Measurements from ENCODE around the gene GPR107. TPM values are rescaled to one million over a fixed set of nuclear protein-coding genes. Genes with fewer than 3 reads are reported as not detected.

The GPR107 gene
- polyA plus RNA-seq, 3 donors = 6.0 to 22.6 (median 6.0) TPM

GRCh38 chr9:130160862-130161470, 107.3 kb downstream of the GPR107 start:
- no peak for TF ChIP-seq CTCF (IDR thresholded peaks at IDR 0.05)
- Mint-ChIP-seq H3K36me3 (no peaks in the 10 kb centered on the region), H3K27ac (no peak overlapping the region), H3K27me3 (ENCODE audit: low read depth in 3 of 3) (peaks cover 3 to 12% (median 6%) of the 10 kb centered on the region in 3 donors), H3K4me1 (no peaks in the 10 kb centered on the region), H3K9me3 (peaks cover 0 to 1% (median 0%) of the 10 kb centered on the region in 7 donors), H3K4me3 (no peak overlapping the region)
- Histone ChIP-seq H3K27me3 (ENCODE audit: control insufficient read depth in 2 of 2, insufficient read depth in 2 of 2, low read length in 2 of 2) (no peaks in the 10 kb centered on the region), H3K36me3 (replicated peaks in 1 of 2; ENCODE audit: control insufficient read depth in 1 of 2, insufficient read depth in 2 of 2, low read length in 2 of 2) (no peaks in the 10 kb centered on the region), H3K4me3 (replicated peaks in 1 of 3; ENCODE audit: low read depth in 2 of 3, low read length in 3 of 3) (no peak overlapping the region), H3K9ac (ENCODE audit: insufficient read depth, low read length, poor library complexity, severe bottlenecking) (no peak overlapping the region), H4K20me1 (ENCODE audit: insufficient read depth, low read length) (no peaks in the 10 kb centered on the region), H3K79me2 (ENCODE audit: insufficient read depth, low read length) (no peaks in the 10 kb centered on the region), H2AFZ (ENCODE audit: insufficient read depth, low read depth, low read length, poor library complexity, severe bottlenecking) (no peak overlapping the region), H3K4me1 (ENCODE audit: control insufficient read depth in 1 of 2, insufficient read depth in 2 of 2, low read length in 2 of 2) (no peaks in the 10 kb centered on the region), H3K27ac (ENCODE audit: low read depth in 1 of 2, low read length in 2 of 2) (no peak overlapping the region), H3K4me2 (replicated peaks; ENCODE audit: extremely low read depth, low read length, poor library complexity, severe bottlenecking) (no peak overlapping the region), H3K9me3 (replicated peaks in 1 of 2; ENCODE audit: control insufficient read depth in 1 of 2, insufficient read depth in 1 of 2, low read length in 2 of 2) (no peaks in the 10 kb centered on the region)
- intact Hi-C loops (cut with micrococcal nuclease) = loop anchor here in 1 of 2 donors (10.0 kb wide), 1 partner anchor 56 kb away; no protein-coding TSS in a partner anchor
- DNase-seq = no peak
- 100% methylated on average over 2 of the region's 3 CpGs for WGBS (ENCODE audit: insufficient coverage)

- no peak overlapping the region for H3K4me3 Mint-ChIP-seq
- peaks cover 15 to 35% (median 17%) of the 10 kb centered on the region in 3 donors for H3K27me3 Mint-ChIP-seq (ENCODE audit: low read depth in 3 of 3)
- Histone ChIP-seq H3K4me2 (replicated peaks; ENCODE audit: extremely low read depth, low read length, poor library complexity, severe bottlenecking) (no peak overlapping the region), H3K27ac (ENCODE audit: low read depth in 1 of 2, low read length in 2 of 2) (no peak overlapping the region), H3K4me1 (ENCODE audit: control insufficient read depth in 1 of 2, insufficient read depth in 2 of 2, low read length in 2 of 2) (no peaks in the 10 kb centered on the region), H3K9ac (ENCODE audit: insufficient read depth, low read length, poor library complexity, severe bottlenecking) (no peak overlapping the region), H3K36me3 (replicated peaks in 1 of 2; ENCODE audit: control insufficient read depth in 1 of 2, insufficient read depth in 2 of 2, low read length in 2 of 2) (no peaks in the 10 kb centered on the region), H2AFZ (ENCODE audit: insufficient read depth, low read depth, low read length, poor library complexity, severe bottlenecking) (no peak overlapping the region), H3K79me2 (ENCODE audit: insufficient read depth, low read length) (no peaks in the 10 kb centered on the region), H3K4me3 (replicated peaks in 1 of 3; ENCODE audit: low read depth in 2 of 3, low read length in 3 of 3) (no peak overlapping the region), H3K27me3 (ENCODE audit: control insufficient read depth in 2 of 2, insufficient read depth in 2 of 2, low read length in 2 of 2) (peaks cover 0 to 7% of the 10 kb centered on the region in 2 donors), H3K9me3 (replicated peaks in 1 of 2; ENCODE audit: control insufficient read depth in 1 of 2, insufficient read depth in 1 of 2, low read length in 2 of 2) (no peaks in the 10 kb centered on the region), H4K20me1 (ENCODE audit: insufficient read depth, low read length) (no peaks in the 10 kb centered on the region)
- no peaks in the 10 kb centered on the region for H3K4me1 Mint-ChIP-seq
- no peaks in the 10 kb centered on the region for H3K36me3 Mint-ChIP-seq
- no peak for TF ChIP-seq CTCF (IDR thresholded peaks at IDR 0.05)
- WGBS (ENCODE audit: insufficient coverage) = no CpG with 5 or more reads among the region's 1 CpG
- H3K27ac Mint-ChIP-seq = no peak overlapping the region
- intact Hi-C loops (cut with micrococcal nuclease) = loop anchor here in 1 of 2 donors (10.0 kb wide), 1 partner anchor 61 kb away; no protein-coding TSS in a partner anchor
- peaks cover 0 to 3% (median 0%) of the 10 kb centered on the region in 7 donors for H3K9me3 Mint-ChIP-seq
- no peak for DNase-seq
These were observed 111.9 kb downstream of the GPR107 start for GRCh38 chr9:130165579-130165978.
